ENCODE data around the gene PTPRT. TPM values are rescaled to one million over a fixed set of nuclear protein-coding genes. Genes with fewer than 3 reads are reported as not detected.

PTPRT gene
- total RNA-seq, 2 experiments from 2014 or later: not detected

DNA sequence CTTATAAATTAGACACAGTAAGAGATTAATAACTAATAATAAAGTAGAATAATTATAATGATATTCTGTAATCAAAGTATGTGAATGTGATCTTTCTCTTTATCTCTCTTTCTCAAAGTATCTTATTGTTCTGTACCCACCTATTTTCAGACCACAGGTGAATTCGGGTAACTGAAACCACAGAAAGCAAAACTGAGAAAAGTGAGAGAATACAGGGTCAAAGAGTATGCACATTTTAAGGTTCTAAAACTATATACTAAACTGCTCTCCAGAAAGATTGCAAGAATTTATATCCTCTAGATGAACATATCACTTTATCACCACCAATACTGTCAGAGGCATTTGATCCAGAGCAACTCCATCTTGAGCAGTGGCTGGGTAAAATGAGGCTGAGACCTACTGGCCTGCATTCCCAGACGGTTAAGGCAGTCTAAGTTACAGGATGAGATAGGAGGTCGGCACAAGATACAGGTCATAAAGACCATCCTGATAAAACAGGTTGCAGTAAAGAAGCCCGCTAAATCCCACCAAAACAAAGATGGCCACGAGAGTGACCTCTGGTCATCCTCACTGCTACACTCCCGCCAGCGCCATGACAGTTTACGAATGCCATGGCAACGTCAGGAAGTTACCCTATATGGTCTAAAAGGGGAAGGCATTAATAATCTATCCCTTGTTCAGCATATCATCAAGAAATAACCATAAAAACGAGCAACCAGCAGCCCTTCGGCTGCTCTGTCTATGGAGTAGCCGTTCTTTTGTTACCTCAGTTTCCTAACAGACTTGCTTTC, 211.3 kb downstream of the PTPRT start:
- ChIA-PET POLR2A (no interaction called here), CTCF (no interaction called here)
- no peaks in the 10 kb centered on the region for H3K4me1 Mint-ChIP-seq (ENCODE audit: low read depth)
- ATAC-seq: no peak
- no peaks in the 10 kb centered on the region for H3K36me3 Mint-ChIP-seq (ENCODE audit: low read depth)
- H3K27ac Mint-ChIP-seq: no peak overlapping the region
- H3K4me3 Mint-ChIP-seq: no peak overlapping the region
- no peaks in the 10 kb centered on the region for H3K9me3 Mint-ChIP-seq (ENCODE audit: insufficient read depth)
- no peak for DNase-seq
- H3K27me3 Mint-ChIP-seq (ENCODE audit: low read depth): no peaks in the 10 kb centered on the region

DNA sequence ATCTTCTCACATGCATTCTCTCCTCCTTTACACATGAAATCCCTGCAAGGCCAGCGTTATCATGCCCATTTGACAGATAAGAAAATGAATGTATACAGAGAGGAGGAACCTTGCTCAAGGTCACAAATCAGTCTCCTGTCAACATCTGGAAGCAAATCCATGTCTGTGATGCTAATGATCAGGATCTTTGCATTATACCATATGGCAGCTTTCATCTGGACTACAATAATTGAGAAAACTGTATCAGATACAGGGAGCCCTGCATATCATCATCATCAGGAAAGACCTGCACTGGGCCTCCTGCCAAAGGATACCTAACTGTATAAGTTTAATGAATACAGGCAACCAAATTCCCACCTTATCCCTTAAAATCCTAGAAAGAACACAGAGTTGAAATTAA, 213.7 kb downstream of the PTPRT start:
- Mint-ChIP-seq H3K36me3 (ENCODE audit: low read depth) (no peaks in the 10 kb centered on the region), H3K9me3 (ENCODE audit: insufficient read depth) (no peaks in the 10 kb centered on the region), H3K4me3 (no peak overlapping the region), H3K4me1 (ENCODE audit: low read depth) (no peaks in the 10 kb centered on the region), H3K27me3 (ENCODE audit: low read depth) (no peaks in the 10 kb centered on the region), H3K27ac (no peak overlapping the region)
- ChIA-PET CTCF (no interaction called here), POLR2A (no interaction called here)
- DNase-seq (no peak), ATAC-seq (no peak)

DNA sequence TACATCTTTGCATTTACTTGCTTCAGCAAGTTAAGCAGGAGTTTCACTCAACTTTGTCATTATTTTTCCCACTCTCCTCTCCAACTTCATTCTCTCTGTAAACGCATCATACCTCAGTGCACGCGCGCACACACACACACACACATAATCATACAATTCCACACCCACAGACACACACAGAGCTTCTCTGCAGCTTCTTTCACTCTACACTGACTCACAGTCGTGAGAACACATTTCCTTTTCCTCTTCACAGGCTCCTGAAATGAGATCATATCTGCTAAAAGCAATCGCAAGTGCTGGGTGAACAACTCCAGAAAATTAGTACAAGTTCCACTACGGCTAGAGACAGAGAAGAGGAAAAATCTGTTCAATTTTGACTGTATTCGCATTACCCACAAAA, 215.4 kb downstream of the PTPRT start:
- no peaks in the 10 kb centered on the region for H3K9me3 Mint-ChIP-seq (ENCODE audit: insufficient read depth)
- no peaks in the 10 kb centered on the region for H3K4me1 Mint-ChIP-seq (ENCODE audit: low read depth)

DNA sequence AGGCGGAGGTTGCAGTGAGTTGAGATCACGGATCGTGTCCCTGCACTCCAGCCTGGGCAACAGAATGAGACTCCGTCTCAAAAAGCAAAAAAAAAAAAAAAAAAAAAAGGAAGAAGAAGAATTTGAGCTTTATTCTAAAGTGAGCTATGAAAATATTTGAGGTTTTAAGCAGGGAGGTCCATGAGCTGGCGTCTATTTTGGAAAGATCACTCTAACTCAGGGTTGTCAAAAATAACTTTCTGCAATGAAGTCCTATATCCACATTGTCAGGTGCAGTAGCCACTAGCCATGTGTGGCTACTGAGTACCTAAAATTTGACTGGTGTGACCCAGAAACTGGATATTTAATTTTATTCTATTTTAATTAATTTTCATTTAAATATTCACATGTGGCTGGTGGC, 217.1 kb downstream of the PTPRT start:
- ATAC-seq (no peak), DNase-seq (no peak)
- Mint-ChIP-seq H3K4me3 (no peak overlapping the region), H3K27me3 (ENCODE audit: low read depth) (no peaks in the 10 kb centered on the region), H3K4me1 (ENCODE audit: low read depth) (no peaks in the 10 kb centered on the region), H3K36me3 (ENCODE audit: low read depth) (no peaks in the 10 kb centered on the region), H3K9me3 (ENCODE audit: insufficient read depth) (no peaks in the 10 kb centered on the region), H3K27ac (no peak overlapping the region)
- POLR2A ChIA-PET: no interaction called here
- CTCF ChIA-PET: no interaction called here

More for the DNA sequence above, 215.4 kb downstream of the PTPRT start:
- Mint-ChIP-seq H3K27ac (no peak overlapping the region), H3K36me3 (ENCODE audit: low read depth) (no peaks in the 10 kb centered on the region), H3K27me3 (ENCODE audit: low read depth) (no peaks in the 10 kb centered on the region), H3K4me3 (no peak overlapping the region)
- ChIA-PET CTCF (no interaction called here), POLR2A (no interaction called here)
- ATAC-seq (no peak), DNase-seq (no peak)

DNA sequence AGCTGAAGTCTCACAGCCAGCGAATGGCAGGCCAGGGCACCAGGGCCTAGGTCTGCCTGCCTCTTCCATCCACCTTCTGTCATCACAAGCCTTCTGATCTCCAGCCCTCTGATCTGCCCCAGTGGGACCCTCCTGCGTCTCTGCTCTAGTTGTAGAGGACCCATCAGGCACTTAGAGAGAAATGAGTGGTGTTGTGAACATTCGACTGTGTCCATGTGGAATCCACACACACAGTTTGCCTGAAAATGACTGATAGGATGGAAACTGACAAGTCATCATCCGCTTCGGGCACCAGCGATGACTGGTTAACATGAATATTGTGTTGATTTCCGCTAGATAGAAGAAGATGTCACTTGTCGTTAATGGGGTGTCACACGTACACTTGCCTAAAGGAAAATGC, 221.0 kb downstream of the PTPRT start:
- Mint-ChIP-seq H3K4me3 (no peak overlapping the region), H3K27ac (no peak overlapping the region), H3K9me3 (ENCODE audit: insufficient read depth) (no peaks in the 10 kb centered on the region), H3K27me3 (ENCODE audit: low read depth) (no peaks in the 10 kb centered on the region), H3K36me3 (ENCODE audit: low read depth) (no peaks in the 10 kb centered on the region), H3K4me1 (ENCODE audit: low read depth) (no peaks in the 10 kb centered on the region)
- ChIA-PET CTCF (no interaction called here), POLR2A (no interaction called here)
- ATAC-seq (no peak), DNase-seq (no peak)

DNA sequence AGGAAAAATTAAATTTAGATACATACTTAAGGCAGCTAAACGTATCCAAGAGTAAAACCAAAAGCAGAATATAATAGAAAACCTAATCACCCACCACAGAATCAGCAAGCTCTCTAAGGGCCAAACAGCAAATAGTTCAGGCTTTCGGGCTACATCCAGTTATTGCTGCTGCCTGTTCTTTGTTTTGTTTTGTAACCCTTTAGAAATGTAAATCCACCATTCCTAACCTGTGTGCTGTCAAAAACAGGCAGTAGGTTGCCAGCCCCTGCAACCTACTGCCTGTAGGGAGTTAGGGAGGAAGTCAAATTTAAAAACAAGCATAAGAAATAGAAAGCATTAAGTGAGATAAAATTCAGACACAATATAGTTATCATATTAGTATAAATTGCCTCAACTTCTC, 225.9 kb downstream of the PTPRT start:
- DNase-seq: no peak
- no peak for ATAC-seq
- H3K27me3 Mint-ChIP-seq (ENCODE audit: low read depth): no peaks in the 10 kb centered on the region
- no peaks in the 10 kb centered on the region for H3K9me3 Mint-ChIP-seq (ENCODE audit: insufficient read depth)
- H3K4me3 Mint-ChIP-seq: no peak overlapping the region
- H3K36me3 Mint-ChIP-seq (ENCODE audit: low read depth): no peaks in the 10 kb centered on the region
- no peaks in the 10 kb centered on the region for H3K4me1 Mint-ChIP-seq (ENCODE audit: low read depth)
- H3K27ac Mint-ChIP-seq: no peak overlapping the region
- POLR2A ChIA-PET: no interaction called here
- CTCF ChIA-PET: no interaction called here

DNA sequence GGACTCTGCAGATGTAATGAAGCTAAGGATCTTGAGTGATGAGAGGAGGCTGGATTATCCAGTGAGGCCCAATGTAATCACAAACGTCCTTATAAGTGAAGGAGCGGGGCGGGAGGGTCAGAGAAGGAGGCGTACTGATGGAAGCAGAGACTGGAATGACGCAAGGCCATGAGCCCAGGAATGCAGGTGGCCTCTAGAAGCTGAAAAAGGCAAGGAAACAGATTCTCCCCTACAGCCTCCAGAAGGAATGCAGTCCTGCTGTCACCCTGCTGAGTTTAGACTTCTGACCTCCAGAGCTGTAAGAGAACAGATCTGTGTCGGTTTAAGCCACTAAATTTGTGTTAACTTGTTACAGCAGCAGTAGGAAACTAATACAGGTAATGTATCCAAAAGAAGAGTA, 227.9 kb downstream of the PTPRT start:
- POLR2A ChIA-PET: no interaction called here
- no peak overlapping the region for H3K27ac Mint-ChIP-seq
- CTCF ChIA-PET: no interaction called here

DNA sequence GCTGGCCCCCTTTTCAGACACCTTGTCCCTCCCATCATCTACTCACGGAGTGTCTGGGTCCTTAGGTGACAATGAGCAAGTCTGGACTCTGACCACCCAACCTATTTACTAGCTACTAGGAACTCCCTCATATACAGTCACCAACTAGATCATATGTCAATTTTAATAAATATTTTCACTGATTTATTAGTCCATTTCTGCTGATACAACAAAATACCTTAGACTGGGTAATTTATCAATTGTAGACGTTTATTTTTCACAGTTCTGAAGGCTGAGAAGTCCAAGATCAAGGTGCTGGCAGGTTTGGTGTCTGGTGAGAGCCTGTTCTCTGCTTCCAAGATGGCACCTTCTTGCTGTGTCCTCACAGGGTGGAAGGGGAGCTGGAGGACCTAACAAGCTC, 229.7 kb downstream of the PTPRT start:
- ChIA-PET POLR2A (no interaction called here), CTCF (no interaction called here)
- ATAC-seq (no peak), DNase-seq (no peak)
- H3K36me3 Mint-ChIP-seq (ENCODE audit: low read depth): no peaks in the 10 kb centered on the region
- no peaks in the 10 kb centered on the region for H3K27me3 Mint-ChIP-seq (ENCODE audit: low read depth)
- H3K9me3 Mint-ChIP-seq (ENCODE audit: insufficient read depth): no peaks in the 10 kb centered on the region
- no peak overlapping the region for H3K4me3 Mint-ChIP-seq
- no peaks in the 10 kb centered on the region for H3K4me1 Mint-ChIP-seq (ENCODE audit: low read depth)
- no peak overlapping the region for H3K27ac Mint-ChIP-seq

More for the DNA sequence above, 227.9 kb downstream of the PTPRT start:
- DNase-seq: no peak
- H3K27me3 Mint-ChIP-seq (ENCODE audit: low read depth): no peaks in the 10 kb centered on the region
- H3K9me3 Mint-ChIP-seq (ENCODE audit: insufficient read depth): no peaks in the 10 kb centered on the region
- H3K4me3 Mint-ChIP-seq: no peak overlapping the region
- ATAC-seq: no peak
- no peaks in the 10 kb centered on the region for H3K36me3 Mint-ChIP-seq (ENCODE audit: low read depth)
- no peaks in the 10 kb centered on the region for H3K4me1 Mint-ChIP-seq (ENCODE audit: low read depth)

DNA sequence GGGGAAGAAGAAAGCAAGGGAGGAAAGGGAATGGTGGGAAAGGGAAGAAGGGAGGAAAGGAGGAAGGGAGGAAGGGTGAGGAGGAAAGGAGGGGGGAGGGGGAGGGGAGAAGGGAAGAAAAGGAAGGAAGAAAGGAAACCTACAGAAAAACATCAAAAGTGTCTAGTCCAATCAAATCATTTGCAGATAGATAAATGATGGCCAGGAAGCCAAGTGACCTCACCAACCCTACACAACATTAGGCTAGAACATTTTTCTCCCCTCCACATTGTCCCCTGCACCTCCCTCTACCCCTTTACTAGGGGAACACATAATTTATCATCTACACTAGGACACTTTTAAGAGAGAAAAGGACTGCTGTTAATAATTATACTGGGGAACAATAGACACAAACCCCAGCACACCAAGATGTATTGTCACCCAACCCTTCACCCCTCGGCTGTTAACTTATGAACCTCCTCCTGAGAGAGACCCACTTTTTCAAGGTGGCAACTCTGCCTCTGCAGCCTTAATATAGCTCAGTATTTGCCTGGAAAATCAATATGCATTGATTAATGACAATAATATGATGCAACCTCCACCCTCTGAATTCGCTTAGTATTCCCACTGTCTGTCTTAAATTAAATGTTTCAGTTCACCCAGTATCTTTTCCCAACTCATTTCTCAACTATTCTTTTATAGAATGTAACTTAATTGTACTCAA, 231.2 kb downstream of the PTPRT start:
- H3K9me3 Mint-ChIP-seq (ENCODE audit: insufficient read depth): no peaks in the 10 kb centered on the region
- POLR2A ChIA-PET: no interaction called here
- no peak for DNase-seq
- no peak overlapping the region for H3K27ac Mint-ChIP-seq
- no peaks in the 10 kb centered on the region for H3K4me1 Mint-ChIP-seq (ENCODE audit: low read depth)
- CTCF ChIA-PET: no interaction called here
- H3K27me3 Mint-ChIP-seq (ENCODE audit: low read depth): no peaks in the 10 kb centered on the region
- H3K4me3 Mint-ChIP-seq: no peak overlapping the region
- H3K36me3 Mint-ChIP-seq (ENCODE audit: low read depth): no peaks in the 10 kb centered on the region
- no peak for ATAC-seq

DNA sequence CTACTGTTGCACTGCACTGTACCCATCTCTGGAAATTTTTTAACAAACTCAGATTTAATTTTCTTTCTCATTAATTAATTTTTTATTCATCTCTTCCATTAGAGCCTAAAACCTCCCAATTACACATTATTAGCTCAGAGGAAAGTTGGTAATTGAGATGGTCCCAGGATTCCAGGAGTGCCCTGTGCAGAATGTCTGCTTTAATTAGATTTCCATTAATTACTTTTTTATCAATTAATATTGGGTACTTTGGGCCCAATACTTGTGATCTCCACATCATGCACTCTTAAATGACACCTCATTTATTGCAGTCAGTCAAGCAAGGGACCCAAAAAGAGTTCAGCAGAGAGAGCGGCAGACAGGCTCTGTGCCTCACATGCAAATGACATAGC, 232.0 kb downstream of the PTPRT start:
- no peak for DNase-seq
- no peak for ATAC-seq
- H3K9me3 Mint-ChIP-seq (ENCODE audit: insufficient read depth): no peaks in the 10 kb centered on the region
- no peaks in the 10 kb centered on the region for H3K27me3 Mint-ChIP-seq (ENCODE audit: low read depth)
- CTCF ChIA-PET: no interaction called here
- no peaks in the 10 kb centered on the region for H3K36me3 Mint-ChIP-seq (ENCODE audit: low read depth)
- H3K4me3 Mint-ChIP-seq: no peak overlapping the region
- POLR2A ChIA-PET: no interaction called here
- no peaks in the 10 kb centered on the region for H3K4me1 Mint-ChIP-seq (ENCODE audit: low read depth)
- no peak overlapping the region for H3K27ac Mint-ChIP-seq

DNA sequence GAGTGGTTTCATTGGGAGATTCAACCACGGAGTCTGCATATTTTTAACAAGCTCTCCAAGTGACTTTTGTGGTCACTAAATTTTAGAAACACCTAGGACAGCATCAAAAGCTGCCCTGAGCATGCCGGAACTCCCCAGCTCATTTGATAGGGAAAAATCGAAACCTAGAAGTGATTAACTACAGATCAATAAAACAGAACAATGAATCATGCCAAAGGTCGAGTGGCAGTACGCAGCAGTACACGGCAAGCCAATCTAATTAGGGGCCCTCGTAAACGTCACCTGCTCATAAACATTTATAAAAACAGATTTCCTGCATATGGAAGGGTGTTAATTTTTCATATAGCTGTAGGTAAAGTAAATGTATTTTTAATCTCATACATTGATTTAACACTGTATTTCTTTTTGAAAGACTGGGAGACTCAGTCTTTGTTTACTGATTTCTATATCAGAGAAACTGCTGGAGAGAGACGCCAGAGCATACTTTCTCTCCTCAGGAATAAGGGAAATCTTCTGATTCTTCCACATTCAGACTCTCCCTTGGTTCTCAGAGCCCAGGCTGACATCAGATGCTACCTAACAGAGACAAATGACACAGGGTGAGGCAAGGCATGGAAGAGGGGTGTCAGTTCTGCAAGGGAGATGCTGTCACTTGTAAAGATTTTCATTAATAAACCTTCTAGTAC, 232.5 kb downstream of the PTPRT start:
- Mint-ChIP-seq H3K9me3 (ENCODE audit: insufficient read depth) (no peaks in the 10 kb centered on the region), H3K4me3 (no peak overlapping the region), H3K27me3 (ENCODE audit: low read depth) (no peaks in the 10 kb centered on the region), H3K27ac (no peak overlapping the region), H3K36me3 (ENCODE audit: low read depth) (no peaks in the 10 kb centered on the region), H3K4me1 (ENCODE audit: low read depth) (no peaks in the 10 kb centered on the region)
- ATAC-seq (no peak), DNase-seq (no peak)
- ChIA-PET POLR2A (no interaction called here), CTCF (no interaction called here)

DNA sequence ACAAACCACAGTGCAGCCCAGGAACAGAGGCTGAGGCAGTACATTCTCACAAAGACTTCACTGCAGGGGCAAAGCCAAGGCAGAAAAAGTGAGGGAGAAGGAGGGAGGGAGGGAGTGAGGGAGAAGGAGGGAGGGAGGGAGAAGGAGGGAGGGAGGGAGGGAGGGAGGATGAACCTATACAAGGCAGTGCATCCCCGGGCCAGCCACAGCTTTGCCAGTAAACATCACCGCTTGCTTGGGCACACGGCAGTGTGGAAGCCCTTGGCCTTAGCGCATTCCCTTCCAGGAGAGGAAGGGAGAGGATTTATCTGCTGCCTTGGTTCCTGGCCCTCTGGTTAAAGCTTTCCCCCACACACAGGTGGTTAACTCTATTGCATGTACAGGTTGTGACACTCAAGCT, 234.0 kb downstream of the PTPRT start:
- CTCF ChIA-PET: no interaction called here
- DNase-seq (no peak), ATAC-seq (no peak)
- Mint-ChIP-seq H3K27me3 (ENCODE audit: low read depth) (no peaks in the 10 kb centered on the region), H3K4me3 (no peak overlapping the region), H3K36me3 (ENCODE audit: low read depth) (no peaks in the 10 kb centered on the region), H3K4me1 (ENCODE audit: low read depth) (no peaks in the 10 kb centered on the region), H3K9me3 (ENCODE audit: insufficient read depth) (no peaks in the 10 kb centered on the region), H3K27ac (no peak overlapping the region)
- POLR2A ChIA-PET: no interaction called here

All from activated CD8-positive, alpha-beta T cell treated with anti-CD3 and anti-CD28 coated beads, Interleukin-2, amount 10 ng/mL, durations not matched to agents 7 days and 5 days (primary cell).